WTC11 (cell line): ENCODE results near the gene MMAA. TPM values are rescaled to one million over a fixed set of nuclear protein-coding genes. Genes with fewer than 3 reads are reported as not detected.

Source experiments
- ATAC-seq: fragments of 200-7000 bp; cut with Tn5 transposase; 2 replicates; pipeline ENCODE4 v1.10.0; 2021; ENCODE audit warnings: mild to moderate bottlenecking, moderate library complexity
- CTCF ChIA-PET: fragments of 300-600 bp; sonication (Branson Sonifier 250); formaldehyde crosslinking; loops from one replicate; lab custom pipeline; 2021; ENCODE audit warnings: antibody characterized with exemption; lab: Charles Lee
- POLR2A ChIA-PET: fragments of 350-600 bp; sonication (Branson Sonifier 250); formaldehyde crosslinking; loops from one replicate; lab custom pipeline; 2021; ENCODE audit warnings: antibody characterized with exemption; lab: Charles Lee
- DNase-seq: peaks from one replicate; pipeline ENCODE4 v3.0.0; 2021; ENCODE audit warnings: low spot score
- H3K27ac Mint-ChIP-seq: 2 replicates; pipeline ENCODE4 v1.8.0; 2021; ENCODE audit warnings: mixed read lengths
- H3K27me3 Mint-ChIP-seq: 2 replicates; pipeline ENCODE4 v1.8.0; 2021; ENCODE audit warnings: low read depth, mild to moderate bottlenecking, moderate library complexity, mixed read lengths
- H3K36me3 Mint-ChIP-seq: 2 replicates; pipeline ENCODE4 v1.8.0; 2021; ENCODE audit warnings: mixed read lengths
- H3K4me1 Mint-ChIP-seq: 2 replicates; pipeline ENCODE4 v1.8.0; 2022; ENCODE audit warnings: mixed read lengths
- H3K4me3 Mint-ChIP-seq: 2 replicates; pipeline ENCODE4 v1.8.0; 2021; ENCODE audit warnings: mild to moderate bottlenecking, moderate library complexity, mixed read lengths
- H3K9me3 Mint-ChIP-seq: 2 replicates; pipeline ENCODE4 v1.8.0; 2021; ENCODE audit warnings: mixed read lengths
- ARID4B ChIP-seq: sonication (generic); formaldehyde crosslinking; IDR thresholded peaks from 2 replicates; pipeline ENCODE4 v1.8.0; 2023; ENCODE audit warnings: missing genetic modification reagents, mild to moderate bottlenecking, borderline replicate concordance
- ELF4 ChIP-seq: sonication (generic); formaldehyde crosslinking; IDR thresholded peaks from 2 replicates; pipeline ENCODE4 v1.8.1; 2022; ENCODE audit warnings: low read depth, mild to moderate bottlenecking, moderate library complexity, missing genetic modification reagents
- ETV6 ChIP-seq: sonication (generic); formaldehyde crosslinking; IDR thresholded peaks from 2 replicates; pipeline ENCODE4 v1.8.1; 2022; ENCODE audit warnings: mild to moderate bottlenecking, missing genetic modification reagents
- GTF2I ChIP-seq: fragments of 250-450 bp; sonication (Bioruptor Pico); conservative IDR thresholded peaks from 2 replicates; pipeline ENCODE4 v1.4.0; 2021; ENCODE audit warnings: mild to moderate bottlenecking
- HMGXB4 ChIP-seq: sonication (generic); formaldehyde crosslinking; IDR thresholded peaks from 2 replicates; pipeline ENCODE4 v1.8.1; 2023; ENCODE audit warnings: mild to moderate bottlenecking, moderate library complexity, missing genetic modification reagents
- IRF1 ChIP-seq: sonication (generic); formaldehyde crosslinking; IDR thresholded peaks from 2 replicates; pipeline ENCODE4 v1.8.0; 2023; ENCODE audit warnings: missing genetic modification reagents
- JUN ChIP-seq: sonication (generic); formaldehyde crosslinking; IDR thresholded peaks from 2 replicates; pipeline ENCODE4 v1.8.0; 2023; ENCODE audit warnings: mild to moderate bottlenecking, missing genetic modification reagents
- NFE2L1 ChIP-seq: sonication (generic); formaldehyde crosslinking; IDR thresholded peaks from 2 replicates; pipeline ENCODE4 v1.8.1; 2023; ENCODE audit warnings: missing genetic modification reagents
- NR1H2 ChIP-seq: sonication (generic); formaldehyde crosslinking; IDR thresholded peaks from 2 replicates; pipeline ENCODE4 v1.9.0; 2021; ENCODE audit warnings: mild to moderate bottlenecking, moderate library complexity, missing genetic modification reagents
- OVOL2 ChIP-seq: fragments of 250-450 bp; sonication (Bioruptor Pico); IDR thresholded peaks from 2 replicates; pipeline ENCODE4 v1.9.0; 2021; ENCODE audit warnings: mild to moderate bottlenecking, borderline replicate concordance
- PRRX2 ChIP-seq: fragments of 250-450 bp; sonication (Bioruptor Pico); IDR thresholded peaks from 2 replicates; pipeline ENCODE4 v1.8.0; 2021; ENCODE audit warnings: mild to moderate bottlenecking
- TP53 ChIP-seq: sonication (generic); formaldehyde crosslinking; IDR thresholded peaks from 2 replicates; pipeline ENCODE4 v1.8.1; 2023; ENCODE audit warnings: mild to moderate bottlenecking, missing genetic modification reagents
- USF1 ChIP-seq: sonication (generic); formaldehyde crosslinking; IDR thresholded peaks from 2 replicates; pipeline ENCODE4 v1.8.0; 2022; ENCODE audit warnings: mild to moderate bottlenecking, missing genetic modification reagents
- ZBTB21 ChIP-seq: sonication (generic); formaldehyde crosslinking; IDR thresholded peaks from 2 replicates; pipeline ENCODE4 v1.8.1; 2023; ENCODE audit warnings: mild to moderate bottlenecking, missing genetic modification reagents, borderline replicate concordance
- ZNF138 ChIP-seq: sonication (generic); formaldehyde crosslinking; conservative IDR thresholded peaks from 2 replicates; pipeline ENCODE4 v1.8.1; 2022; ENCODE audit warnings: mild to moderate bottlenecking, moderate library complexity, missing genetic modification reagents
- ZNF219 ChIP-seq: sonication (generic); formaldehyde crosslinking; IDR thresholded peaks from 2 replicates; pipeline ENCODE4 v1.8.0; 2023; ENCODE audit warnings: missing genetic modification reagents, mild to moderate bottlenecking, borderline replicate concordance
- ZNF671 ChIP-seq: fragments of 250-450 bp; sonication (Bioruptor Pico); IDR thresholded peaks from 2 replicates; pipeline ENCODE4 v1.8.0; 2021; ENCODE audit warnings: mild to moderate bottlenecking
- total RNA-seq: library from RNA; stranded (reverse); gene quantifications from 3 replicates; pipeline ENCODE4 v1.2.3, GENCODE V29; 2021
- TF ChIP-seq, protein P1 (sequence below): fragments of 200-600 bp; IDR thresholded peaks from 2 replicates; pipeline ENCODE4 v1.8.0; 2022; ENCODE audit warnings: antibody characterized with exemption
- TF ChIP-seq, protein P2 (sequence below): fragments of 250-450 bp; sonication (Bioruptor Pico); IDR thresholded peaks from 2 replicates; pipeline ENCODE4 v1.9.0; 2021; ENCODE audit warnings: moderate library complexity, mild to moderate bottlenecking, inconsistent platforms, borderline replicate concordance
- TF ChIP-seq, protein P3 (sequence below): sonication (generic); formaldehyde crosslinking; IDR thresholded peaks from 2 replicates; pipeline ENCODE4 v1.8.0; 2023; ENCODE audit warnings: mild to moderate bottlenecking, missing genetic modification reagents

The MMAA gene
- total RNA-seq, 1 experiment from 2014 or later = 4.9 TPM

DNA sequence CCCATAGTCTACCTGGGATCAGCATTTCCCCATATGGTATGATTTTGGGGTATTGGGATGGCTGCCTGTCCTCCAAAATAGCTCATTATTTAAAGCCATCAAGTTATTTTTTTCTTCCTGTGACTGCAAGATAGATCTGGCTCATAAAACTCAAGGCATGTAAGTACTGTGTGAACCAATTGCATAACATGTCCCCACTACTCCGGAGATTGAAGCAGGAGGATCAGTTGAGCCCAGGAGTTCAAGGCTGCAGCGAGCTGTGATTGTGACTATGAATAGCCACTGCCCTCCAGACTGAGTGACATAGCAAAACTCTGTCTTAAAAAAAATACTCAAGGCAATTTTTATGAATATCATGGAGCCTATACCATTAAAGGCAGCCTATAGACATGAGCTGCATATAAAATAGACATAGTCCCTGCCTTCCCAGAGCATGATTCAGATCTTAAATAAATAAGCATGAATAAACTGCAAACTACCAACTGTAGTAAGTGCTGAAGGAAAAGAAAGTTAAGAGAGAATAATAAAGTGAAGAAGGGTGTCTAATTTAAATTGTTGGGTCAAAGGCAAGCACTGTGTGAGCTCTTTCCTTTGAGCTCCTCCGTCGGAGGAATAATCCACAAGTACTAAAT is 16.9 kb upstream of the MMAA start:
- POLR2A ChIA-PET = no interaction called here
- Mint-ChIP-seq H3K27ac (no peak overlapping the region), H3K4me3 (no peak overlapping the region), H3K36me3 (peaks cover 3% of the 10 kb centered on the region), H3K4me1 (no peaks in the 10 kb centered on the region), H3K27me3 (no peaks in the 10 kb centered on the region)
- TF ChIP-seq IRF1 (no peak), OVOL2 (CRISPR knock-in tag) (no peak), ELF4 (CRISPR knock-in tag) (no peak), ETV6 (CRISPR knock-in tag) (no peak), ZNF138 (CRISPR knock-in tag) (no peak), TP53 (CRISPR knock-in tag) (no peak), GTF2I (no peak), ZNF671 (no peak), NFE2L1 (CRISPR knock-in tag) (no peak), JUN (CRISPR knock-in tag) (no peak), HMGXB4 (no peak), NR1H2 (CRISPR knock-in tag) (no peak), ZNF219 (CRISPR knock-in tag) (no peak), ARID4B (CRISPR knock-in tag) (no peak), ZBTB21 (CRISPR knock-in tag) (no peak), USF1 (CRISPR knock-in tag) (no peak), PRRX2 (CRISPR knock-in tag) (no peak)
- TF ChIP-seq, protein P1, sequence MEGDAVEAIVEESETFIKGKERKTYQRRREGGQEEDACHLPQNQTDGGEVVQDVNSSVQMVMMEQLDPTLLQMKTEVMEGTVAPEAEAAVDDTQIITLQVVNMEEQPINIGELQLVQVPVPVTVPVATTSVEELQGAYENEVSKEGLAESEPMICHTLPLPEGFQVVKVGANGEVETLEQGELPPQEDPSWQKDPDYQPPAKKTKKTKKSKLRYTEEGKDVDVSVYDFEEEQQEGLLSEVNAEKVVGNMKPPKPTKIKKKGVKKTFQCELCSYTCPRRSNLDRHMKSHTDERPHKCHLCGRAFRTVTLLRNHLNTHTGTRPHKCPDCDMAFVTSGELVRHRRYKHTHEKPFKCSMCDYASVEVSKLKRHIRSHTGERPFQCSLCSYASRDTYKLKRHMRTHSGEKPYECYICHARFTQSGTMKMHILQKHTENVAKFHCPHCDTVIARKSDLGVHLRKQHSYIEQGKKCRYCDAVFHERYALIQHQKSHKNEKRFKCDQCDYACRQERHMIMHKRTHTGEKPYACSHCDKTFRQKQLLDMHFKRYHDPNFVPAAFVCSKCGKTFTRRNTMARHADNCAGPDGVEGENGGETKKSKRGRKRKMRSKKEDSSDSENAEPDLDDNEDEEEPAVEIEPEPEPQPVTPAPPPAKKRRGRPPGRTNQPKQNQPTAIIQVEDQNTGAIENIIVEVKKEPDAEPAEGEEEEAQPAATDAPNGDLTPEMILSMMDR = no peak
- TF ChIP-seq, protein P2, sequence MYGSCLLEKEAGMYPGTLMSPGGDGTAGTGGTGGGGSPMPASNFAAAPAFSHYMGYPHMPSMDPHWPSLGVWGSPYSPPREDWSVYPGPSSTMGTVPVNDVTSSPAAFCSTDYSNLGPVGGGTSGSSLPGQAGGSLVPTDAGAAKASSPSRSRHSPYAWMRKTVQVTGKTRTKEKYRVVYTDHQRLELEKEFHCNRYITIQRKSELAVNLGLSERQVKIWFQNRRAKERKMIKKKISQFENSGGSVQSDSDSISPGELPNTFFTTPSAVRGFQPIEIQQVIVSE (CRISPR knock-in tag) = no peak
- TF ChIP-seq, protein P3, sequence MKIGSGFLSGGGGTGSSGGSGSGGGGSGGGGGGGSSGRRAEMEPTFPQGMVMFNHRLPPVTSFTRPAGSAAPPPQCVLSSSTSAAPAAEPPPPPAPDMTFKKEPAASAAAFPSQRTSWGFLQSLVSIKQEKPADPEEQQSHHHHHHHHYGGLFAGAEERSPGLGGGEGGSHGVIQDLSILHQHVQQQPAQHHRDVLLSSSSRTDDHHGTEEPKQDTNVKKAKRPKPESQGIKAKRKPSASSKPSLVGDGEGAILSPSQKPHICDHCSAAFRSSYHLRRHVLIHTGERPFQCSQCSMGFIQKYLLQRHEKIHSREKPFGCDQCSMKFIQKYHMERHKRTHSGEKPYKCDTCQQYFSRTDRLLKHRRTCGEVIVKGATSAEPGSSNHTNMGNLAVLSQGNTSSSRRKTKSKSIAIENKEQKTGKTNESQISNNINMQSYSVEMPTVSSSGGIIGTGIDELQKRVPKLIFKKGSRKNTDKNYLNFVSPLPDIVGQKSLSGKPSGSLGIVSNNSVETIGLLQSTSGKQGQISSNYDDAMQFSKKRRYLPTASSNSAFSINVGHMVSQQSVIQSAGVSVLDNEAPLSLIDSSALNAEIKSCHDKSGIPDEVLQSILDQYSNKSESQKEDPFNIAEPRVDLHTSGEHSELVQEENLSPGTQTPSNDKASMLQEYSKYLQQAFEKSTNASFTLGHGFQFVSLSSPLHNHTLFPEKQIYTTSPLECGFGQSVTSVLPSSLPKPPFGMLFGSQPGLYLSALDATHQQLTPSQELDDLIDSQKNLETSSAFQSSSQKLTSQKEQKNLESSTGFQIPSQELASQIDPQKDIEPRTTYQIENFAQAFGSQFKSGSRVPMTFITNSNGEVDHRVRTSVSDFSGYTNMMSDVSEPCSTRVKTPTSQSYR (CRISPR knock-in tag) = no peak
- TF ChIP-seq, all 79 proteins: peak for 0
- CTCF ChIA-PET = interaction anchor here (0.8 to 1.4 kb wide), 2 partner anchors 368 to 386 kb away, joined by 3 to 5 read pairs; no protein-coding TSS in a partner anchor
- ATAC-seq = no peak
- peaks cover 15% of the 10 kb centered on the region for H3K9me3 Mint-ChIP-seq
- DNase-seq = no peak
